IMR-90 (cell line): ENCODE data around the gene NDUFS3.

Source experiments
- CEBPB ChIP-seq: IDR thresholded peaks from 2 replicates; pipeline ENCODE4 v1.6.1; 2012; ENCODE audit warnings: low read depth, low read length, improper control_type of control experiment
- FOS ChIP-seq: fragments of 150-350 bp; IDR thresholded peaks from 2 replicates; pipeline ENCODE4 v1.6.1; 2016; ENCODE audit warnings: low read depth, low read length
- MAFK ChIP-seq: IDR thresholded peaks from 2 replicates; pipeline ENCODE4 v1.6.1; 2012; ENCODE audit warnings: low read depth, low read length, improper control_type of control experiment
- POLR2A ChIP-seq: IDR thresholded peaks from 2 replicates; pipeline ENCODE4 v1.6.1; 2012; ENCODE audit warnings: mild to moderate bottlenecking, low read depth, low read length
- RAD21 ChIP-seq: IDR thresholded peaks from 2 replicates; pipeline ENCODE4 v1.6.1; 2012; ENCODE audit warnings: low read length, improper control_type of control experiment
- RCOR1 ChIP-seq: IDR thresholded peaks from 2 replicates; pipeline ENCODE4 v1.6.1; 2012; ENCODE audit warnings: mild to moderate bottlenecking, low read length, improper control_type of control experiment; ENCODE audit not compliant: insufficient replicate concordance
- RFX5 ChIP-seq: IDR thresholded peaks from 2 replicates; pipeline ENCODE4 v1.8.0; 2012; ENCODE audit warnings: low read depth, mild to moderate bottlenecking, low read length, moderate library complexity
- SMC3 ChIP-seq: fragments of 150-350 bp; IDR thresholded peaks from 2 replicates; pipeline ENCODE4 v1.6.1; 2016; ENCODE audit warnings: low read depth, mild to moderate bottlenecking, antibody characterized with exemption, low read length, moderate library complexity
- TF ChIP-seq, protein P1 (sequence below): conservative IDR thresholded peaks from 2 replicates; pipeline ENCODE4 v1.5.1; 2012; ENCODE audit warnings: mild to moderate bottlenecking, low read depth, low read length, improper control_type of control experiment
- TF ChIP-seq, protein P2 (sequence below): fragments of 150-350 bp; IDR thresholded peaks from 2 replicates; pipeline ENCODE4 v1.6.1; 2016; ENCODE audit warnings: low read depth, mild to moderate bottlenecking, low read length, moderate library complexity, borderline replicate concordance
- TF ChIP-seq, protein P3 (sequence below): fragments of 150-350 bp; IDR thresholded peaks from 2 replicates; pipeline ENCODE4 v1.6.1; 2017; ENCODE audit warnings: mild to moderate bottlenecking, antibody characterized with exemption, low read length, low read depth

DNA sequence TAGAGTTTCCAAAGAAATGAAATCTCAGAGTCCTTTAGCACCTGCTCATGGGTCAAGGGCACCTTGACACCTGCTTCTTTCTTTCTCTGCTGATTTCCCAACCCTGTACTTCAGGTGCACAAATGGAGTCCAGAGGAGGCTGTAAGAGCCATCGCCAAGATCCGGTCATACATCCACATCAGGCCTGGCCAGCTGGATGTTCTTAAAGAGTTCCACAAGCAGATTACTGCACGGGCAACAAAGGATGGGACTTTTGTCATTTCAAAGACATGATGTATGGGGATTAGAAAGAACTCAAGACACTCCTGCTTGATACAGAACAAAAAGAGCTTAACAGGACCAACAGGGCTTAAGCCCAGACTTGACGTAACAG is 7.5 kb upstream of the NDUFS3 start:
- TF ChIP-seq, protein P1, sequence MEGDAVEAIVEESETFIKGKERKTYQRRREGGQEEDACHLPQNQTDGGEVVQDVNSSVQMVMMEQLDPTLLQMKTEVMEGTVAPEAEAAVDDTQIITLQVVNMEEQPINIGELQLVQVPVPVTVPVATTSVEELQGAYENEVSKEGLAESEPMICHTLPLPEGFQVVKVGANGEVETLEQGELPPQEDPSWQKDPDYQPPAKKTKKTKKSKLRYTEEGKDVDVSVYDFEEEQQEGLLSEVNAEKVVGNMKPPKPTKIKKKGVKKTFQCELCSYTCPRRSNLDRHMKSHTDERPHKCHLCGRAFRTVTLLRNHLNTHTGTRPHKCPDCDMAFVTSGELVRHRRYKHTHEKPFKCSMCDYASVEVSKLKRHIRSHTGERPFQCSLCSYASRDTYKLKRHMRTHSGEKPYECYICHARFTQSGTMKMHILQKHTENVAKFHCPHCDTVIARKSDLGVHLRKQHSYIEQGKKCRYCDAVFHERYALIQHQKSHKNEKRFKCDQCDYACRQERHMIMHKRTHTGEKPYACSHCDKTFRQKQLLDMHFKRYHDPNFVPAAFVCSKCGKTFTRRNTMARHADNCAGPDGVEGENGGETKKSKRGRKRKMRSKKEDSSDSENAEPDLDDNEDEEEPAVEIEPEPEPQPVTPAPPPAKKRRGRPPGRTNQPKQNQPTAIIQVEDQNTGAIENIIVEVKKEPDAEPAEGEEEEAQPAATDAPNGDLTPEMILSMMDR, result no peak
- TF ChIP-seq RAD21, result no peak
- TF ChIP-seq RCOR1, result no peak
- TF ChIP-seq, protein P2, sequence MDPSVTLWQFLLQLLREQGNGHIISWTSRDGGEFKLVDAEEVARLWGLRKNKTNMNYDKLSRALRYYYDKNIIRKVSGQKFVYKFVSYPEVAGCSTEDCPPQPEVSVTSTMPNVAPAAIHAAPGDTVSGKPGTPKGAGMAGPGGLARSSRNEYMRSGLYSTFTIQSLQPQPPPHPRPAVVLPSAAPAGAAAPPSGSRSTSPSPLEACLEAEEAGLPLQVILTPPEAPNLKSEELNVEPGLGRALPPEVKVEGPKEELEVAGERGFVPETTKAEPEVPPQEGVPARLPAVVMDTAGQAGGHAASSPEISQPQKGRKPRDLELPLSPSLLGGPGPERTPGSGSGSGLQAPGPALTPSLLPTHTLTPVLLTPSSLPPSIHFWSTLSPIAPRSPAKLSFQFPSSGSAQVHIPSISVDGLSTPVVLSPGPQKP, result no peak
- no peak for TF ChIP-seq POLR2A
- TF ChIP-seq RFX5, result no peak
- TF ChIP-seq, protein P3, sequence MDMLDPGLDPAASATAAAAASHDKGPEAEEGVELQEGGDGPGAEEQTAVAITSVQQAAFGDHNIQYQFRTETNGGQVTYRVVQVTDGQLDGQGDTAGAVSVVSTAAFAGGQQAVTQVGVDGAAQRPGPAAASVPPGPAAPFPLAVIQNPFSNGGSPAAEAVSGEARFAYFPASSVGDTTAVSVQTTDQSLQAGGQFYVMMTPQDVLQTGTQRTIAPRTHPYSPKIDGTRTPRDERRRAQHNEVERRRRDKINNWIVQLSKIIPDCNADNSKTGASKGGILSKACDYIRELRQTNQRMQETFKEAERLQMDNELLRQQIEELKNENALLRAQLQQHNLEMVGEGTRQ, result no peak
- no peak for TF ChIP-seq SMC3
- TF ChIP-seq CEBPB, result no peak
- TF ChIP-seq MAFK, result no peak
- TF ChIP-seq FOS, result no peak
